ENCODE results near the gene HIPK1.

The HIPK1 gene

DNA sequence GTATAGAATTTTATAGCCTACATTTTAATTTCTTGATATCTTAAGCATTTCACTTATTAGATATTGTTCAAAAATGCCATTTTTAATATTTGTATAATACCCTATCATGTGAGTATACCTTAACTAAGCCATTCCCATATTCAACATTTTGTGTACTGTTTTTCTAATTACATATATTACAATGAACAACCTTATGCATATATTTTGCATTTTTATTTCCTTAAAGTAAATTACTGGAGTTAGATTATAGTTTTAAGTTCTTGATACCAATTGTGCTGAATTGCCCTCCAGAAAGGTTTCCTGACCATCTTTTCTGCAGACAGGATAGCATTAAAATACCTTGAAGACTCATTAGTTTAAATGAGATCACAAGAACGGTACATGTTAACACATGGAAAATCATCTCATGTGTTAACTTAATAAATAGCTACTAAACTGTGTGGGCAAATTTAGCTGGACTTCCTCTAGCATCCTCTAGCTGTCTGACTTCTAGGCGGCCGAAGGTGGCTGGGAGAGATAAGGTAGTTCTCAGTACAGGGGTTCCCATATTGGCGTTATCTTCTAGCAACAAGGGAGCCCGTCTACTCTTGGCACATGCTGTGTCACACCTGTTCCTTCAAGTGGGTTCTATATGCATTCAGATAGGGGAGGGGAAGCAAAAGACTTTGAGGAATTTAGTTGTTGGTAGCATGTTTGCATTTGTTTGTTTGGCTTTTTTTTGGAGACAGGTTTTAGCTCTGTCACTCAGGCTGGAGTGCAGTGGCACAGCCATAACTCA, 15.0 kb upstream of the HIPK1 start:
- no peak for DNase-seq

GRCh38 chr1:113916974-113917373, 12.2 kb upstream of the HIPK1 start:
- DNase-seq = no peak

- DNase-seq = no peak
Observed at GRCh38 chr1:113917400-113918082, 11.6 kb upstream of the HIPK1 start.

DNA sequence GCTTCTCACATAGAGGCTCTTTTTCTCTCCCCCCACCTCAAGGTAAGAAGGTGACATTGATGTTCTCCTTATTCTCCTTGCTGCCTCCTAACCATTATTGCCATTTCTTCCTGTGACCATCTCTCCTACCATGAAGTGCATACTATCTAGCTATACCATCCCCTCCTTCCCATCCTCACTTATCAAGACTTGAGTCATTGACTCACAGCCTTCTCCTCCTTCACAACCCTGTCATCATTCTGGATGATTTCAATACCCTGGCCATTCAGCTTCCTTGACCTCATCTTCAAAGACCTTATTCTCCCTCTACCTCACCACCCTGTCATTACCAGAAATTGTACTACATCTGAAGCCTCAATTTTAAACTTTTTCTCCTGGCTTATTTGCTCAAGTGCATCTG, 10.9 kb upstream of the HIPK1 start:
- no peak for DNase-seq

DNA sequence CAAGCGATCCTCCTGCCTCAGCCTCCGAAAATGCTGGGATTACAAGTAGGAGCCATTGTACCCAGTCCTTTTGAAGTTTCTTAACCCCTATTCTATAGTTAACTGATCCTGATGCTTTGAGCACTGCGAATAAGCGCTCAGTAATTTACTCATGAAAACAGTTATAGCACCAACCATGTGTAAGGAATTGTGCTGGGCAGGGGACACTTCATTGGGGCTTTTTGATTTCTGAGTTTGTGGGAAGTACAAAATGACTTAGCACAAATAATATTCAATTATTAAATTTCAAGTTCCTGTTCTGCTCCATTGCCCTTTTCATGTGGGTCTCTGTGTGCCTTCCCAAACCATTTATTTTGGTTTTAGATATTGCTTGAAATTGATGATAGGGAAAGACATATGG, 6.2 kb upstream of the HIPK1 start:
- DNase-seq = no peak

DNA sequence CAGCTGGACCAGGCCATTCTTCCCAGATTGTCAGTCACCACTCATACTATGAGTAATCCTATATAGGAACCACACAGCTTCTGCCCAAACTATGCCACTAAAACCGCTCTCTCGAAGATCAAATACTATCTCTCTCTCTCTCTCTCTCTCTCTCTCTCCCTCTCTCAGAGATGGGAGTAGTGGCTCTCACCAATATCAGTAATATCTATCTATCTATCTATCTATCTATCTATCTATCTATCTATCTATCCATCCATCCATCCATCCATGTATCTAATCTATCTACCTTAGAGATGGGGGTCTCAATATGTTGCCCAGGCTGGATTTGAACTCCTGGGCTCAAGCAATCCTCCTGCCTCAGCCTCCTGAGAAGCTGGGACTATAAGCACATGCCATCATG, 4.7 kb upstream of the HIPK1 start:
- no peak for DNase-seq

DNA sequence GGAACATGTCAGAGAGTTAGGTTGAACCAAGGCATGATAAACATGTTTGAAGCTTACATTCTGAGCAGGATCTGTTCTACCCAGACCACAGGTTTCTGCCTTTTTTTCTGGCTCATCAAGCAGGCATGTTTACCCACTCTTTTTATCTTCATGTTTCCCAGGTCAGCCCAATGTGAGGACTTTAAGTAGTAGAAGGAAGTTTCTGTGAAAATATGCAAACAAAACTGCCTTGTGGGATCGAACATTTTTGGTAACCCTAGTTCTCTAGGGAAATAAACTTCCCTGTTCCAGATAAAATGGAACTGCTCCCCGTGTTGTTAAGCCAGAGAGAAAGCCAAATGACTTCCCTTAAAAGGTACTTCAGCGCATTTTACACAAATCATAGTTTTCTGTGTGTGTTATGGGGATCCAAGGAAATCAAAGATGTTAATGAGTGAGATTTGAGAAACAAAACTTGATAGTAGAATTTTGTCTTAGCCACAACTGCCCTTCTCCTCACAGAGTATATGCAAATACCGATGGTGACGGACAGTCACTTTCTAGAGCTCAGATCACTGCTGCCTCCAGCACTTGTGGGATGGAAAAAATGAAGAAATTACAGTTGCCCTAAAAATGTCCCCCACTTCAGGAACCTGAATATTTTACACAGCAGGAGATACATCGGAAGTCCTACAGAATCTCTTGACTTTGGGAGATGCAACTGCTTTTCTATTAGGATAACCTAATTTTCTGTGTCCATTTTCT, 765 bp upstream of the HIPK1 start:
- DNase-seq = peak in 1 of 2 donors; percentile 54

DNA sequence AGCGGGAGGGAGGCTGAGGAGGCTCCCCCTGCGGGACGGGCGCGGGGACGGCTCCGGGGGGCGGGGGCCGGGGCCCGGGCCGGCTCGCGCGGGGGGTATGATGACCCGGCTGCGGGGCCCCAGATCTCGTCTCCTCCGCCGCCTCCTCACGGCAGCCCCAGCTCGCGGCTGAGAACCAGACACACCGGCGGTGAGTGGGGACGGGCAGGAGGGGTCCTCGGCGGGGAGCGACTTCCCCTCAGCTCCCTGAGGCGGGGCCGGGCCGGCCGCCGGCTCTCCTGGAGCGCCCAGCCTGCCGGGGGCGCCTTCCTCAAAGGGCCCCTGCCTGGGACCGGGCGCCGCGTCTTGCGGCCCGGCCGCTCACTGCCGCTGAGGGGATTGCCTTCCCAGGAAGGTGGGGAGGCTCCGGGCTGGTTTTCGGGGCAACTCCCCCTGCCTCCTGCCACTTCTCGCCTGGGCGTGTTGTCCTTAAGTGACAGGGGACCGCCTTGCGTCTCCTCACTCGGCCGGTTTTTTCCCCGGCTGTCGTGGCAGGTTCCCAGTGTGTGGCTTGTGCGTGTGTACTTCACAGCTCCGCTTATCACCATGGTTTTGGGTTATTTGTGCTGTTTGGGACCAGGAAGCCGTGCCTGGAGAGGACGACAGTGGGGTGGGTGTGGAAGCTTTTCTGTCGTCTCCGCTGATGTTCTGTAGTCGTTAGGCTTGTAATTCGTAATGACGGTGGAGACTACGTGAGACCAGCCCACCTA, 800 bp downstream of the HIPK1 start:
- peak; percentile 39 to 57 for DNase-seq

DNA sequence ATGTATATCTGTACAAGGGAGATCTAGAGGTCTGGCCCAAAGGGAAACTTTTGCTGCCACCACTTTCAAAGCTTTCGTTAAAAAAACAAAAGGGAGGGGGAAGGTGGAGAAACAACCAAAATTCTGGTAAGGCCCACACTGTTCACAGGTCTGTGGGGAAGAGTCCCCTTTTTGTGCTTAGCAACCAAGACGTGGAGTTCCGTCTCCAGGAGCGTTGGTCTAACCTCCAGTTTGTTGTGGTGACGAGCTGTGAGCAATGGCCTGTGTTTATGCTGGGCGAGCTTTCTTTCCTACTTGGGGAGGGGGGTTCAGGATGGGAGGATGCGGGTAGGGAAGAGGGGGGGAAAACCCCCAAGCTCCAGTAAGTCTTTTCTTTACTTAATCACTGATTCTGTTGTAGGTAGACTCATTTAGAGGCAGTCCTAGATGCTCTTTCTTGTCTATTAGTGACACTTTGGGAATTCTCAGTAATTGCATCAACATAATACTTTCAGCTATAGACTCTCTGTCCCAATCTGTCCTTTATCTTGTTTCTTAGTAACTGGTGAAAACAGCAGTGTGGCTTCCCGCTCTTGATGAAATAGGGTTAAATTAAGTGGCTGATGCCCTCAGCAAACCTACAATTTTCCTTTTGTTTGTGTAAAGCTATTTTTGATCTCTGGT, 1.5 kb downstream of the HIPK1 start:
- DNase-seq = no peak

GRCh38 chr1:113931451-113931851, 2.3 kb downstream of the HIPK1 start:
- DNase-seq = no peak

GRCh38 chr1:113934006-113934405, 4.9 kb downstream of the HIPK1 start:
- no peak for DNase-seq

GRCh38 chr1:113934511-113935055, 5.5 kb downstream of the HIPK1 start:
- no peak for DNase-seq

DNA sequence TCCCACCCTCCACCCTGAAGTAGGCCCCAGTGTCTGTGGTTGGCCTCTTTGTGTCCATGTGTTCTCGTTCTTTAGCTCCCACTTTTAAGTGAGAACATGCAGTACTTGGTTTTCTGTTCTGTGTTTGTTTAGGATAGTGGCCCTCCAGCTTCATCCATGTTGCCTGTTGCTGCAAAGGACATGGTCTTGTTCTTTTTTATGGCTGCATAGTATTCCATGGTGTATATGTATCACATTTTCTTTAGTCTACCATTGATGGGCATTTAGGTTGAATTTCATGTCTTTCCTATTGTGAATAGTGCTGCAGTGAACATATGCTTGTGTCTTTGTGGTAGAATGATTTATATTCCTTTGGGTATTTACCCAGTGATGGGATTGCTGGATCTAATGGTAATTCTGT, 6.1 kb downstream of the HIPK1 start:
- no peak for DNase-seq

- DNase-seq = no peak
Observed at GRCh38 chr1:113935970-113936369, 6.8 kb downstream of the HIPK1 start.

DNA sequence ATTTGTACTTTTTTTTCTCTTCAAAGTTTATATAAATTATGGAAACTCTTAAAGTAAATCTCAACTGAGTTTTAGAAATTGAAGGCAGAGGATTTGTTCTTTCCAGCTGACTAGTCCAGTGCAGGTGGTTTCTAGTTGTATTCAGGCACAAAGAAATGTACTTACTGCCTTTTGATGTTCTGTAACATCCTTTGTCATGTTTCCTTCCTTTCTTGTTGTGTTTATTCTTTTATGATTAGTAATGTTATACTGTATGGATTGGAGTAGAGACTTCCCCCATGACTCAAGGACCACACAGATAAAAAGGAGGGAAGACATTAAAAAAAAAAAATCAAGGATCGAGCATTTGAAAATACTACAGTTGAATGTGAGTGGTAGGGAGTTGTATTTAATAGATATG, 8.0 kb downstream of the HIPK1 start:
- no peak for DNase-seq

DNA sequence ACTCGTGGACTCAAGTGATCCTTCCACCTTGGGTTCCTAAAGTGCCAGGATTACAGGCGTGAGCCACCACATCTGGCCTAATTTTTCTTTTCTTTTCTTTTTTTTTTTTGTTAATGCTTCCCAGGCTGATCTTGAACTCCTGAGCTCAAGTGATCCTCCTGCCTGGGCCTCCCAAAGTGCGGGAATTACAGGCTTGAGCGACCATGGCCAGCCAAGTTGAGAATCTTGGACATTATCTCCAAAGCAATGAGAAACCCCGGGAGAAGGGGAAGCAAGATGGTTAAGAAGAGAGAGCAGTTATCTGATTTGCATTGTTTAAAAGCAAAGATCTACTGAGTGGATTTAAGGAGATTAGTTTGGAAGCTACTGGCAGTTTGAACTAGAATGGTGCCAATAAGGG, 9.1 kb downstream of the HIPK1 start:
- no peak for DNase-seq

- DNase-seq = no peak
Observed at GRCh38 chr1:113940365-113941244, 11.5 kb downstream of the HIPK1 start.

GRCh38 chr1:113941245-113941559, 12.1 kb downstream of the HIPK1 start:
- no peak for DNase-seq

DNA sequence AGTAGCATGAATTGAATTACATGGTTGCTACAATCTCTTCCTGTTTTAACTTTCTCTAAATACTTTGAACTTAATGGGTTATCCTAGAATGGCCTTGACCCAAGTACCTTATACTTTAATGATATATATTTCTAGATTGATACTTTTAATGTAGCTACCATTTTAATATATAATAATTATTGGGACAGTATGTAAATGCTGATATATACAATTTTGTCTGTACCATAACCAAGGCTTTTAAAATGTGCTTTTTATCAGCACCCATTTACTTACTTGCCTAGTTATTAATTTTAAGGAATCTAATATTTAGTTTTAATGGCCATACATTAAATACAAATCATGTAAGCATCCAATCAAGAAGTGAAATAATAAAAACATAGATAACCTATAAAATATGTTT, 13.4 kb downstream of the HIPK1 start:
- DNase-seq = no peak

GRCh38 chr1:113943028-113943811, 14.1 kb downstream of the HIPK1 start:
- DNase-seq = no peak

GRCh38 chr1:113945329-113945728, 16.2 kb downstream of the HIPK1 start:
- DNase-seq = no peak
